IMR-90 (cell line): ENCODE data around the gene PLA2G15. TPM values are rescaled to one million over a fixed set of nuclear protein-coding genes. Genes with fewer than 3 reads are reported as not detected.

Source experiments
- ATAC-seq: fragments of 200-7000 bp; cut with Tn5 transposase; 2 replicates; pipeline ENCODE4 v1.9.1; 2020; ENCODE audit warnings: low read depth, mild to moderate bottlenecking, moderate library complexity
- BruUV-seq: library from RNA; stranded (reverse); fragments of 400-500 nt; replicated peaks from 2 replicates; lab custom pipeline; 2021; lab: Mats Ljungman, UMichigan
- CTCF ChIA-PET: fragments of 300-600 bp; formaldehyde crosslinking; extraction: SDS; loops from one replicate; lab custom pipeline; 2021; ENCODE audit warnings: antibody characterized with exemption; lab: Yijun Ruan, JAX
- POLR2A ChIA-PET: fragments of 300-600 bp; sonication (Branson Sonifier 250); formaldehyde crosslinking; loops from one replicate; lab custom pipeline; 2022; ENCODE audit warnings: antibody characterized with exemption; ENCODE audit not compliant: unreplicated experiment; lab: Charles Lee
- DNase-seq: peaks from one replicate; pipeline ENCODE4 v3.0.0; 2013
- H2AFZ ChIP-seq: replicated peaks from 2 replicates; pipeline ENCODE3; 2013; ENCODE audit warnings: low read length, mild to moderate bottlenecking; ENCODE audit not compliant: poor library complexity
- H2AK5ac ChIP-seq: 2 replicates; pipeline ENCODE4 v1.6.1; 2013; ENCODE audit warnings: low read depth, low read length, inconsistent platforms
- H2AK9ac ChIP-seq: replicated peaks from 2 replicates; pipeline ENCODE3; 2013; ENCODE audit warnings: mild to moderate bottlenecking, low read depth, low read length, moderate library complexity; ENCODE audit not compliant: poor library complexity
- H2BK120ac ChIP-seq: 2 replicates; pipeline ENCODE4 v1.6.1; 2013; ENCODE audit warnings: low read depth, low read length, inconsistent platforms
- H2BK15ac ChIP-seq: 3 replicates; pipeline ENCODE4 v1.6.1; 2013; ENCODE audit warnings: low read depth, low read length, inconsistent platforms
- H2BK20ac ChIP-seq: 2 replicates; pipeline ENCODE4 v1.6.1; 2013; ENCODE audit warnings: low read depth, mild to moderate bottlenecking, inconsistent platforms, low read length, moderate library complexity
- H2BK5ac ChIP-seq: 2 replicates; pipeline ENCODE4 v1.6.1; 2013; ENCODE audit warnings: mild to moderate bottlenecking, low read depth, low read length, inconsistent platforms; ENCODE audit not compliant: poor library complexity, severe bottlenecking
- H3K14ac ChIP-seq: replicated peaks from 2 replicates; pipeline ENCODE4 v1.6.1; 2013; ENCODE audit warnings: low read depth, low read length, inconsistent platforms
- H3K18ac ChIP-seq: 2 replicates; pipeline ENCODE4 v1.6.1; 2013; ENCODE audit warnings: low read depth, low read length, control low read depth
- H3K23ac ChIP-seq: 2 replicates; pipeline ENCODE4 v1.6.1; 2013; ENCODE audit warnings: low read depth, low read length, inconsistent platforms
- H3K27ac ChIP-seq: 2 replicates; pipeline ENCODE4 v1.5.1; 2013; ENCODE audit warnings: mild to moderate bottlenecking, control low read depth, low read length; ENCODE audit not compliant: insufficient read depth
- H3K27me3 ChIP-seq: 2 replicates; pipeline ENCODE4 v1.6.1; 2013; ENCODE audit warnings: low read length; ENCODE audit not compliant: control insufficient read depth, insufficient read depth
- H3K36me3 ChIP-seq: 2 replicates; pipeline ENCODE4 v1.6.1; 2013; ENCODE audit warnings: low read length, mixed read lengths; ENCODE audit not compliant: control insufficient read depth, insufficient read depth
- H3K4ac ChIP-seq: 2 replicates; pipeline ENCODE4 v1.6.1; 2013; ENCODE audit warnings: low read depth, low read length, inconsistent platforms
- H3K4me1 ChIP-seq: 2 replicates; pipeline ENCODE4 v1.6.1; 2013; ENCODE audit warnings: low read length, mixed read lengths; ENCODE audit not compliant: control insufficient read depth, insufficient read depth
- H3K4me2 ChIP-seq: 2 replicates; pipeline ENCODE4 v1.6.1; 2013; ENCODE audit warnings: low read depth, mild to moderate bottlenecking, control low read depth, low read length, moderate library complexity
- H3K4me3 ChIP-seq: 2 replicates; pipeline ENCODE4 v1.5.1; 2013; ENCODE audit warnings: low read depth, mild to moderate bottlenecking, control low read depth, low read length, moderate library complexity; ENCODE audit not compliant: insufficient read depth
- H3K56ac ChIP-seq: 2 replicates; pipeline ENCODE4 v1.6.1; 2013; ENCODE audit warnings: low read length, inconsistent platforms; ENCODE audit not compliant: insufficient read depth; ENCODE audit errors: extremely low read depth
- H3K79me1 ChIP-seq, 2 experiments: 2 replicates each; pipeline ENCODE4 v1.6.1; 2013; ENCODE audit warnings: low read length in 2 of 2, inconsistent platforms in 1 of 2, low read depth in 1 of 2
- H3K9ac ChIP-seq: 2 replicates; pipeline ENCODE4 v1.6.1; 2013; ENCODE audit warnings: low read depth, low read length, control low read depth
- H3K9me1 ChIP-seq: 2 replicates; pipeline ENCODE4 v1.6.1; 2013; ENCODE audit warnings: low read length, inconsistent platforms; ENCODE audit not compliant: insufficient read depth
- H3K9me3 ChIP-seq: 2 replicates; pipeline ENCODE4 v1.6.1; 2013; ENCODE audit warnings: low read length; ENCODE audit not compliant: control insufficient read depth, insufficient read depth
- H4K20me1 ChIP-seq: 2 replicates; pipeline ENCODE4 v1.6.1; 2013; ENCODE audit warnings: low read length, inconsistent platforms; ENCODE audit not compliant: insufficient read depth
- H4K5ac ChIP-seq: 2 replicates; pipeline ENCODE4 v1.6.1; 2013; ENCODE audit warnings: mild to moderate bottlenecking, low read depth, low read length, control low read depth
- H4K8ac ChIP-seq, 2 experiments: 2 replicates each; pipeline ENCODE4 v1.6.1; 2013; ENCODE audit warnings: low read depth in 2 of 2, low read length in 2 of 2, control low read depth in 1 of 2, inconsistent platforms in 1 of 2
- H4K91ac ChIP-seq: 2 replicates; pipeline ENCODE4 v1.6.1; 2013; ENCODE audit warnings: low read depth, low read length, inconsistent platforms; ENCODE audit not compliant: insufficient read depth
- FOS ChIP-seq: fragments of 150-350 bp; IDR thresholded peaks from 2 replicates; pipeline ENCODE4 v1.6.1; 2016; ENCODE audit warnings: low read depth, low read length
- SMC3 ChIP-seq: fragments of 150-350 bp; IDR thresholded peaks from 2 replicates; pipeline ENCODE4 v1.6.1; 2016; ENCODE audit warnings: low read depth, mild to moderate bottlenecking, antibody characterized with exemption, low read length, moderate library complexity
- WGBS, 2 experiments: methylation state at CpG; one replicate each; pipeline versions ENCODE4 v1.1.5 to v1.1.7; 2013; ENCODE audit warnings: missing lambda C conversion rate in 2 of 2; ENCODE audit not compliant: insufficient read length in 1 of 2; ENCODE audit errors: extremely low coverage in 2 of 2; 5-methylcytosine and 5-hydroxymethylcytosine counted together
- dilution Hi-C: fragments of 300-500 bp; cut with HindIII; formaldehyde crosslinking; loops from one replicate; pipeline ENCODE4 v1.14.3; 2018; ENCODE audit warnings: low sequenced_read_pairs; ENCODE audit not compliant: unreplicated experiment
- in situ Hi-C: fragments of 300-500 bp; cut with MboI; formaldehyde crosslinking; loops from 3 replicates; pipeline ENCODE4 v1.14.3; 2019; ENCODE audit warnings: low sequenced_read_pairs, inconsistent platforms, mixed read lengths
- intact Hi-C: fragments of 100-400 bp; cut with micrococcal nuclease; formaldehyde crosslinking; loops from 2 replicates; pipeline ENCODE4 v1.10.0; 2022
- polyA plus RNA-seq, 3 experiments: library from polyadenylated mRNA; depleted of rRNA; stranded (reverse); fragments of >200 nt; gene quantifications; 2 replicates each; pipeline ENCODE4 v1.2.3, GENCODE V29; 2012; ENCODE audit warnings: low replicate concordance in 1 of 3
- total RNA-seq: library from RNA; depleted of rRNA; stranded (reverse); fragments of >200 nt; gene quantifications from 2 replicates; pipeline ENCODE4 v1.2.3, GENCODE V29; 2012

PLA2G15 gene
- total and polyA plus RNA-seq, 2 of the 4 experiments (the other 2 are of a cell fraction), result 19.5 to 31.7 TPM

- Histone ChIP-seq H3K23ac (no peak overlapping the region), H3K4me2 (no peak overlapping the region), H2BK20ac (no peak overlapping the region), H3K56ac (no peak overlapping the region), H2AK9ac (no peak overlapping the region), H3K4me1 (peaks cover 7% of the 10 kb centered on the region), H4K5ac (no peak overlapping the region), H3K9ac (no peak overlapping the region), H4K20me1 (peaks cover 76% of the 10 kb centered on the region), H2BK5ac (no peak overlapping the region), H3K14ac (no peak overlapping the region), H3K79me1 (peaks cover 25 to 79% of the 10 kb centered on the region in 2 experiments; a peak in 3 of 4 replicates), H3K27ac (no peak overlapping the region), H3K18ac (no peak overlapping the region), H3K27me3 (no peaks in the 10 kb centered on the region), H3K36me3 (peaks cover 27% of the 10 kb centered on the region), H2BK120ac (no peak overlapping the region), H2BK15ac (no peak overlapping the region), H3K4ac (no peak overlapping the region), H3K9me1 (peaks cover 17% of the 10 kb centered on the region; the same call in 1 of the 2 replicates), H3K4me3 (no peak overlapping the region), H3K9me3 (no peaks in the 10 kb centered on the region), H4K8ac (no peak overlapping the region), H4K91ac (no peak overlapping the region), H2AK5ac (no peak overlapping the region), H2AFZ (no peak overlapping the region)
- dilution Hi-C loops, result no loop called here
- WGBS, 2 experiments, result no CpG with 5 or more reads among the region's 4 CpGs
- in situ Hi-C loops, result no loop called here
- ChIA-PET POLR2A (no interaction called here), CTCF (no interaction called here)
- TF ChIP-seq FOS (no peak), SMC3 (no peak)
- BruUV-seq, result no TSS peak
- intact Hi-C loops, result loop anchor here (5.0 kb wide), 1 partner anchor 43 kb away; the partner anchor contains the start of genes PRMT7 and SLC7A6OS
- ATAC-seq, result no peak
- no peak for DNase-seq
Measured at GRCh38 chr16:68269793-68270192, 24.6 kb downstream of the PLA2G15 start.
